SH-SY5Y (cell line): ENCODE measurements around the gene SORBS2.

Experiments
- GATA2 ChIP-seq: IDR thresholded peaks from 2 replicates; pipeline ENCODE4 v1.6.1; 2011; ENCODE audit warnings: mild to moderate bottlenecking, low read depth, low read length
- GATA3 ChIP-seq: IDR thresholded peaks from 2 replicates; pipeline ENCODE4 v1.6.1; 2011; ENCODE audit warnings: low read depth, mild to moderate bottlenecking, low read length, moderate library complexity

GRCh38 chr4:185677637-185678314 is 134.2 kb downstream of the SORBS2 start:
- TF ChIP-seq GATA2 (no peak), GATA3 (no peak)
